Right forelimb (tissue), 1 donor: ENCODE data around the gene KDM4B.

Source experiments
- DNase-seq: peaks from one replicate; pipeline ENCODE4 v3.0.0-alpha.2; 2018

KDM4B gene

DNA sequence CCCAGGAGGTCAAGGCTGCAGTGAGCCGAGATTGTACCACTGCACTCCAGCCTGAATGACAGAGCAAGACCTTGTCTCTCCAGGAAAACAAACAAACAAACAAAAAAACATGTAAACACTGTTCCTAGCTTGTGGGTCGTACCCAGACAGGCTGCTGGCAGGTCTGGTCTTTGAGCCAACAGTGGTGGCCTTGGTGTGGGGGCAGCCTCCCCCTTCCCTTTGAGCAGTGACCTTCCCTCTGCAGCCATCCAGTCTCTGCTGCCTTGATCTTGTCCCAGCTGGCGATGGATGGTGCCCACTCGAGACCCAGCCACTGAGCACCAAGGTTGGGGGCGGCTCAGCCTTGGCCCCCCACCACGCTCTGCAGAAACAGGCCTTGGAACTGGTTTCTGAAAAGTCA is 143.3 kb downstream of the KDM4B start:
- no peak for DNase-seq

GRCh38 chr19:5112681-5113575 is 144.0 kb downstream of the KDM4B start:
- no peak for DNase-seq

GRCh38 chr19:5113633-5114586 is 145.0 kb downstream of the KDM4B start:
- no peak for DNase-seq

DNA sequence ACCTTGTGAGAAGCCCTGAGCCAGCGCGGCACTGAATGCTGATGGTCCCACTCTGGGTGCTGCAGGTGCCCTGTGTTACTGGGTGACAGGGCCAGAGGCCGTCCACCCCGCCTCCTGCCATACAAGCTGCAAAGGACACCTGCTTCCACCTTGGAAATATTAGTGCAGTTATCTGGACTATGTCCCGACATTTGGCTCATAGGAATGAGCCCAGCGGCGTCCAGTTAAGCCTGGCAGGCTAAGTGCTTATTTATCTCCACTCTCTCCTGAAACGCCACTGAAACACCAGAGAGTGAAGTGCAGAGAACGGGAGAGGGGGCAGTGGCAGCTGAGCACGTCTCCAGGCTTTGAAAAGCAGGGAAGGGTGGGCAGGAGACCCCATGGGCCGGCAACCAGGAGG is 145.8 kb downstream of the KDM4B start:
- no peak for DNase-seq

- no peak for DNase-seq
These were observed 146.4 kb downstream of the KDM4B start for GRCh38 chr19:5115351-5115750.

DNA sequence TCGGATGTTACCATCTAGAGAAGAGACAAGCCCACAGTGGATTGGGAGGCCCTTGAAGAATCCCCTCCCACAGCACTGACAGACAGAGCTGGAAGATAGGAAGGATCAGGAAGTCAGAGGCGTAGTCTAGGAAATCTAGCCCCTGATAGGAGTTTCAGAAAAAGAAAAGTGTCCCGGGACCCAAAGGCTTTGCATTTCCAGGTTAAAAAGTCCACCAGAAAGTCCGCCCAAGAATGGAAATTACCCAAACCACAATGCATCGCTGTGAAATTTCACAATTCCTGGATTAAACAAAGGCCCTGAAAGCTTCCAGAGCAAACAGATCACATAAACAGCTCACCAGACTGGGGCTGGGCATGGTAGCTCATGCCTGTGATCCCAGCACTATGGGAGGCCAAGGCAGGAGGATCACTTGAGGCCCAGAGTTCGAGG is 146.9 kb downstream of the KDM4B start:
- no peak for DNase-seq

DNA sequence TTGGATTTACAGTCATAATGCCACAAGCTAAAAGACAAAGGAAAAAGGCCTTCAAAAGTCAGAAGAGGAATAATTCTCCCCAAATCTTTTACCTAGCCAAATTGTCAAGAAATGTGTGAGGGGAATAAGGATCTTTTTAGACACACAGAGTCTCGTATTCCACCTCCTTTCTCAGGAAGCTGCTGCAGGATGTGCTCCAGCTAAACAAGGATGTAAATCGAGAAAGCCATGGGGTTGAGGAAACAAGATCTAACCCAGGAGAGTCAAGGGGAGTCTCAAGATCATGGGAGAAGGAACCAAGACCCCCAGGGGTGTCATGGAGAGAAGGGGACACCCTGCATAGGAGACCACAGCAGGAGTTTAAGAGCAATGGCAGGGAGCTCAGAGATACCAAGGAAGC is 147.4 kb downstream of the KDM4B start:
- DNase-seq, result no peak

DNA sequence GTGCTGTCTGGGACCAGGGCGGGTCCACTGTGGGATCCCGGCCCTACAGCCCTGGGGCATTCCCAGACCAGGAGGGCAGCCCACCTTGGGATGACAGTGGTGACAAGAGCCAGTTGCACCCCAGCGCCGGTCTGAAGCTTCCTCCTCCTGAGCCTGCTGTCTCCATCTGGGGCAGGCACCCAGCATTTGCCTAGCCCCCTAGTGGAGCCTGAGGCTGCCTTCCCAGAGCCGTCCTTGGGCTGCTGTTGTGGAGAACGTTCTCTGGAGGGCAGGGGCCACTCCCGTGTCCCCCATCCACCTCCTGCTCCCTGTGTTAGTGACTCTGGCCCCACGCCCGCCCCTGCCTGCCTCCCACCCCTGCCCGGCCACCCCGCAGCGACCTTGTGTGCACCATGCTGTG is 148.5 kb downstream of the KDM4B start:
- no peak for DNase-seq

- no peak for DNase-seq
These were observed 149.1 kb downstream of the KDM4B start for GRCh38 chr19:5118026-5118425.

DNA sequence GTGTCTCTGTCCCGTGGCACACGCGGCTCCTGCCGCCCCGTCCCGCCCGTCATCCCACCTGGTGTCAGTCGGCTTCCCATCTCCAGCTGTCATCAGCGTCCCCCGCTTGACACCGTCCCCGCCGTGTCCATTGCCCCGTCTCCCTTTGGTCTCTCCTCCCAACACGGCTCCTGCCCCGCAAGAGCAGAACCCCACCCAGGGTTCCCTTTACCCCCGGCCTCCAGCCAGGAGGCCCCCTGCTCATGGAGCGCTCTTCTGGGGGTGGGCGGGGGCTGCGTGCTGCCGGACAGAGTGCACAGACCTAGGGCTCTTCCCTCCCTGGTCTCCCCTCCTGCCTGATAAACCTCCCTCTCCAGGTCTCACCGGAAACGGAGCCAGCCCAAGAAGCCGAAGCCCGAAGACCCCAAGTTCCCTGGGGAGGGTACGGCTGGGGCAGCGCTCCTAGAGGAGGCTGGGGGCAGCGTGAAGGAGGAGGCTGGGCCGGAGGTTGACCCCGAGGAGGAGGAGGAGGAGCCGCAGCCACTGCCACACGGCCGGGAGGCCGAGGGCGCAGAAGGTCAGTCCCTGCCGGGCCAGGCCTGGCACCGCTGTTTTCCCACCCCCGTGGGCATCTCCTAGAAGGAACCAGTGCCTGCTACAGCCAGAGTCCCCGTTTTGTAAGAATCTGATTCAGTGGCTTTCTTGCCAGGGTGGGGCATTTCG is 150.5 kb downstream of the KDM4B start:
- no peak for DNase-seq

DNA sequence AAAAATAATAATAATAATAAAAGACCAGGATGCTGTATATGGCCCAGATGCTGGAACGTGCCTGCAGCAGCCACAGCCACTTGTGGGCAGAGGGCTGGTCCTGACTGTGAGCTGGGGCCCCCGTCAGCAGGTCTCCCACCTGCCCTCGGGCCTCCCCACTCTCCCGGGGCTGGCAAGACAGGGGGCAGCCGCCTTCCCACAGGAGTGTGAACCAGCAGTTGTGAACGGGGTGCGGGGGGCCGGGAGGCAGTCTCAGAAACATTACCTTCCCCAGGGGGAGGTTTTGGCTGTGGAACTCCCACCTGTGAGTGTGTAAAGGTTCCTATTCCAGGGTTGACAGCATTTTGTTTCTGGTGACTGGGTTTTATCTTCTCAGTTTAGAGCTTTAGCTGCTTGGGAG is 151.4 kb downstream of the KDM4B start:
- DNase-seq, result no peak

- no peak for DNase-seq
These were observed 151.9 kb downstream of the KDM4B start for GRCh38 chr19:5120833-5121232.

GRCh38 chr19:5121266-5122120 is 152.6 kb downstream of the KDM4B start:
- no peak for DNase-seq

DNA sequence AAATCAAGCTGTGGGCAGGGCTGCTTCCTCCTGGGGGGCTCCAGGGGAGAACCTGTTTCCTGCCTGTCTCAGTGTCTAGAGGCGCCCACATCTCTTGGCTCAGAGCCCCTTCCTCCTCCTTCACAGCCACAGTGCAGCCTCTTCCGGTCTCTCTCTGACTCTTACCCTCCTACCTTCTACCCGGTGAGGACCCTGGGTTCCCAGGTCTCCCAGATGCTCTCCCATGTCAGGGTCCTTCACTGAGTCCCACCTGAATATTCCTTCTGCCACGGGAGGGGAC is 153.1 kb downstream of the KDM4B start:
- no peak for DNase-seq

DNA sequence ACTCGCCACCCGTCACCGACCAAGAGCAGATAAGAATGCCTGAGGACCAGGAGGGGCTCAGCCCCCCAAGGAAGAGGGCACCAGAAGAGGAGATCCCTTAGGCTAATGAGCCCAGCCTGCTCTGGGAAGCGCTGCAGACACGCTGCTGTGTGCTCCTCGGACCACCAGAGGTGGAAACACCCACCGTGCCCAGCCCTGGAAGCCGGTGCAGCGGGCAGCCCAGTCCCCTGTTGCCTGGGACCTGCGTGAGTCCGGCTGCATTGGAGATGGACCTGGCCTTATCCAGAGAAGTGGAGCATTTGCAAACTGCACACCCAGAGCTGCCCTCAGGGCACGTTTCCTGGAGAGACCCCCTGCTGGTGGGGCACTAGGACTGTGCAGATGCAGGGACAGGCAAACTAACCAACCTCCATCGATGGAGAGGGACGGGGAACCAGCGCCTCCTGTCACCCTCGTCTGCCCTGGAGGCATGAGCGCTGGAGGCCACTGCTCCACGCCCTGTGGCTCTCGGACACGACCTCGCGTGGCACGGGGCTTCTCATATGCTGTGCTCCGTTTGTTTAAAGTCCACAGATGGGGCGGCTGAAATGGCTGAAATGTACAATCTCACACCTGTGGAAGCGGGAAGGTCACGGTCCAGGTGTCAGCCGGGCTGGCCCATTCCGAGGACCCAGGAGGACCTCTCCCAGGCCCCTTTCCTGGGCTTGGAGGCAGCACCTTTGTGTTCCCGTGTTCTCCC is 153.9 kb downstream of the KDM4B start:
- DNase-seq, result no peak

- no peak for DNase-seq
These were observed 154.7 kb downstream of the KDM4B start for GRCh38 chr19:5123646-5124045.

DNA sequence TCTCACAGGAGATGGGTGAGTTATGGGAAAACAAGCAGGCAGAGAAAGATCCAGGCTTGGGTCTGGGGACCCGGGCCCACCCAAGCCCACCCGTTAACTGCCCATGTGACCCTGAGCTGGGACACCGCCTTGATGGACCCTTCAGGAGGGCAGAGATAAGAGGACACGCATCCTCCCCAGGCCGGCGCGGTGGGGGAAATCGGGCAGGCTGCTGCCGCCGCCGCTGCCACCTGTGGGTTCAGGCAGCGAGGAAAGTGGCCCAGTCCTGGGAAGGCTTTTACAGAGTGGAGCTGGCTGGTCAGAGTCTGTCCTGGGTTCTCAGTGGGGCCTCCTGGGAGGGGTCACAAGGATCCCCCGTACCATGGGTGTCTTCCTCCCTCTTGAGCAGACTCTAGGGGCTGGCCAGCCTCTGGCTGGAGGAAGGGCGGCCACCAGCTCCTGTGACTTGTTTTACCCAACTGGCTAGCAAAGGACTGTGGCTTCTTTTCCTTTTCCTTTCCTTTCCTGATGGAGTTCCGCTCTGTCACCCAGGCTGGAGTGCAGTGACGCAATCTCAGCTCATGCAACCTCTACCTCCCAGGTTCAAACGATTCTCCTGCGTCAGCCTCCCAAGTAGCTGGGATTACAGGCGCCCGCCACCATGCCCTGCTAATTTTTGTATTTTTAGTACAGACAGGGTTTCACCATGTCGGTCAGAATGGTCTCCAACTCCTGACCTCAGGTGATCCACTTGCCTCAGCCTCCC is 155.4 kb downstream of the KDM4B start:
- DNase-seq, result no peak

GRCh38 chr19:5125376-5125775 is 156.5 kb downstream of the KDM4B start:
- no peak for DNase-seq

- DNase-seq, result no peak
These were observed 157.0 kb downstream of the KDM4B start for GRCh38 chr19:5125797-5126497.
